HepG2 (cell line): ENCODE data around the gene ADGRE2. TPM values are rescaled to one million over a fixed set of nuclear protein-coding genes. Genes with fewer than 3 reads are reported as not detected.
A peak's percentile ranks its signal among the peaks of the same experiment; 100 is the strongest.

Experiments used
- CBX2 ChIP-seq, 2 experiments: fragments of 200-600 bp in 1 of 2; sonication (generic); formaldehyde crosslinking in 1 of 2; IDR thresholded peaks; 2 replicates each; pipeline versions ENCODE4 v1.7.0 to v1.8.1; 2018 to 2022; ENCODE audit warnings: low read depth in 2 of 2, low read length in 1 of 2, mild to moderate bottlenecking in 1 of 2, missing genetic modification reagents in 1 of 2
- DMAP1 ChIP-seq: IDR thresholded peaks from 2 replicates; pipeline ENCODE4 v1.6.1; 2016
- ELF3 ChIP-seq: IDR thresholded peaks from 2 replicates; pipeline ENCODE4 v1.6.1; 2016; ENCODE audit warnings: missing genetic modification reagents, missing compliant biosample characterization
- GABPA ChIP-seq, 2 experiments: IDR thresholded peaks; 2 replicates each; pipeline ENCODE4 v1.6.1; 2011 to 2016; ENCODE audit warnings: low read depth in 2 of 2, low read length in 1 of 2, missing biosample characterization in 1 of 2, missing genetic modification characterization in 1 of 2
- GMEB1 ChIP-seq: sonication (generic); formaldehyde crosslinking; IDR thresholded peaks from 2 replicates; pipeline ENCODE4 v1.5.1; 2020; ENCODE audit warnings: missing genetic modification reagents, mild to moderate bottlenecking, borderline replicate concordance
- HHEX ChIP-seq: IDR thresholded peaks from 2 replicates; pipeline ENCODE4 v1.6.1; 2016; ENCODE audit warnings: control low read depth
- KLF11 ChIP-seq: IDR thresholded peaks from 2 replicates; pipeline ENCODE4 v1.6.1; 2016; ENCODE audit warnings: missing compliant biosample characterization
- MXD3 ChIP-seq: IDR thresholded peaks from 2 replicates; pipeline ENCODE4 v1.6.1; 2016; ENCODE audit warnings: mild to moderate bottlenecking, missing biosample characterization, missing genetic modification reagents
- POLR2A ChIP-seq, 2 experiments: IDR thresholded peaks; 2 replicates each; pipeline ENCODE4 v1.6.1; 2011; ENCODE audit warnings: low read depth in 2 of 2, low read length in 2 of 2, mild to moderate bottlenecking in 1 of 2, moderate library complexity in 1 of 2; ENCODE audit not compliant: insufficient read depth in 1 of 2
- SALL1 ChIP-seq: sonication (generic); formaldehyde crosslinking; IDR thresholded peaks from 2 replicates; pipeline ENCODE4 v1.8.0; 2022; ENCODE audit warnings: mild to moderate bottlenecking, missing genetic modification reagents
- SIN3B ChIP-seq: fragments of 150-350 bp; IDR thresholded peaks from 2 replicates; pipeline ENCODE4 v1.6.1; 2014; ENCODE audit warnings: low read length
- SIX1 ChIP-seq: sonication (generic); formaldehyde crosslinking; IDR thresholded peaks from 2 replicates; pipeline ENCODE4 v1.4.0; 2020; ENCODE audit warnings: missing genetic modification reagents, borderline replicate concordance
- SP2 ChIP-seq: sonication (generic); formaldehyde crosslinking; IDR thresholded peaks from 2 replicates; pipeline ENCODE4 v1.5.1; 2020; ENCODE audit warnings: mild to moderate bottlenecking, missing genetic modification reagents
- SPEN ChIP-seq: sonication (generic); formaldehyde crosslinking; IDR thresholded peaks from 2 replicates; pipeline ENCODE4 v1.5.1; 2020; ENCODE audit warnings: low read depth, mild to moderate bottlenecking, missing genetic modification reagents
- YEATS2 ChIP-seq: sonication (generic); formaldehyde crosslinking; IDR thresholded peaks from 2 replicates; pipeline ENCODE4 v1.4.0; 2020; ENCODE audit warnings: missing genetic modification reagents, borderline replicate concordance
- ZBTB2 ChIP-seq: sonication (generic); formaldehyde crosslinking; IDR thresholded peaks from 2 replicates; pipeline ENCODE4 v1.8.0; 2022; ENCODE audit warnings: low read depth, missing genetic modification reagents
- ZBTB25 ChIP-seq: IDR thresholded peaks from 2 replicates; pipeline ENCODE4 v1.6.1; 2018; ENCODE audit warnings: missing genetic modification reagents
- ZNF138 ChIP-seq: sonication (generic); formaldehyde crosslinking; IDR thresholded peaks from 2 replicates; pipeline ENCODE4 v1.5.0; 2020; ENCODE audit warnings: mild to moderate bottlenecking, low read depth, missing genetic modification reagents
- ZNF501 ChIP-seq: sonication (generic); formaldehyde crosslinking; IDR thresholded peaks from 2 replicates; pipeline ENCODE4 v1.5.1; 2020; ENCODE audit warnings: mild to moderate bottlenecking, moderate library complexity, missing genetic modification reagents
- ZNF576 ChIP-seq: sonication (generic); formaldehyde crosslinking; IDR thresholded peaks from 2 replicates; pipeline ENCODE4 v1.4.0; 2020; ENCODE audit warnings: mild to moderate bottlenecking, missing genetic modification reagents
- ZNF615 ChIP-seq: sonication (generic); formaldehyde crosslinking; IDR thresholded peaks from 2 replicates; pipeline ENCODE4 v1.5.0; 2020; ENCODE audit warnings: mild to moderate bottlenecking, missing genetic modification reagents, borderline replicate concordance
- polyA plus RNA-seq, 8 experiments: library from polyadenylated mRNA; depleted of rRNA in 3 of 8; stranded (reverse) in 7 of 8; unstranded in 1 of 8; fragments of >200 nt; fragmentation: Illumina TruSeq in 4 of 8; extraction: Trizol in 4 of 8; gene quantifications; 2 replicates each; pipeline versions ENCODE4 v1.2.1 to v1.2.3, GENCODE V29; 2011 to 2016; ENCODE audit warnings: low read depth in 4 of 8, missing spikeins in 1 of 8, mixed read lengths in 1 of 8; ENCODE audit not compliant: insufficient read depth in 1 of 8
- total RNA-seq, 5 experiments: library from RNA; depleted of rRNA; stranded (reverse); fragments of >200 nt; fragmentation: Illumina TruSeq; extraction: Trizol; gene quantifications; 2 replicates each; pipeline ENCODE4 v1.2.3, GENCODE V29; 2016; ENCODE audit warnings: low read depth in 1 of 5

The ADGRE2 gene
- total and polyA plus RNA-seq, 2 of the 13 experiments (the other 11 are each of a cell fraction or from before 2014, with no cell fraction given): 0.04 TPM; not detected in 1

- TF ChIP-seq DMAP1: no peak
- no peak for TF ChIP-seq ZNF576 (CRISPR knock-in tag)
- no peak for TF ChIP-seq ZNF615 (CRISPR knock-in tag)
- peak; percentile 53 for TF ChIP-seq ELF3 (CRISPR knock-in tag)
- 0 out of 2 replicates have a peak, but pooled peaks have one; percentile 22 for TF ChIP-seq YEATS2
- TF ChIP-seq SPEN (CRISPR knock-in tag): peak; percentile 62; the same call in 1 of the 2 replicates
- no peak for TF ChIP-seq SIX1
- TF ChIP-seq GMEB1 (CRISPR knock-in tag): peak; percentile 78
- TF ChIP-seq KLF11 (CRISPR knock-in tag): no peak
- TF ChIP-seq MXD3: no peak
- peak; percentile 59 to 90 for TF ChIP-seq POLR2A (IDR thresholded peaks at IDR 0.05; ENCODE audit: insufficient read depth in 1 of 2, low read depth in 2 of 2, low read length in 2 of 2)
- 0 out of 2 replicates have a peak, but pooled peaks have one; percentile 48 for TF ChIP-seq ZNF501 (CRISPR knock-in tag)
- TF ChIP-seq ZBTB2 (CRISPR knock-in tag): peak; percentile 80
- TF ChIP-seq GABPA (IDR thresholded peaks at IDR 0.05; ENCODE audit: low read depth, low read length): peak; percentile 96
- TF ChIP-seq GABPA (CRISPR knock-in tag; IDR thresholded peaks at IDR 0.05; ENCODE audit: low read depth): peak; percentile 91
- TF ChIP-seq CBX2 (IDR thresholded peaks at IDR 0.05; ENCODE audit: low read depth, low read length): no peak
- no peak for TF ChIP-seq CBX2 (CRISPR knock-in tag; IDR thresholded peaks at IDR 0.05; ENCODE audit: low read depth)
- 0 out of 2 replicates have a peak, but pooled peaks have one; percentile 30 for TF ChIP-seq ZNF138
- 0 out of 2 replicates have a peak, but pooled peaks have one; percentile 19 for TF ChIP-seq ZBTB25
- TF ChIP-seq HHEX (CRISPR knock-in tag): no peak
- peak; percentile 53 for TF ChIP-seq SP2 (CRISPR knock-in tag)
- TF ChIP-seq SIN3B: no peak
- peak; percentile 39; the same call in 1 of the 2 replicates for TF ChIP-seq SALL1 (CRISPR knock-in tag)
These were observed 88.5 kb downstream of the ADGRE2 start, which contains the start of gene ZNF333 (continued) for GRCh38 chr19:14689598-14690503.
